ENCODE measurements around the gene ZNF638.

- TF ChIP-seq POLR2AphosphoS5 (IDR thresholded peaks at IDR 0.05; ENCODE audit: low read depth, low read length) = no peak
- TF ChIP-seq, protein P1, sequence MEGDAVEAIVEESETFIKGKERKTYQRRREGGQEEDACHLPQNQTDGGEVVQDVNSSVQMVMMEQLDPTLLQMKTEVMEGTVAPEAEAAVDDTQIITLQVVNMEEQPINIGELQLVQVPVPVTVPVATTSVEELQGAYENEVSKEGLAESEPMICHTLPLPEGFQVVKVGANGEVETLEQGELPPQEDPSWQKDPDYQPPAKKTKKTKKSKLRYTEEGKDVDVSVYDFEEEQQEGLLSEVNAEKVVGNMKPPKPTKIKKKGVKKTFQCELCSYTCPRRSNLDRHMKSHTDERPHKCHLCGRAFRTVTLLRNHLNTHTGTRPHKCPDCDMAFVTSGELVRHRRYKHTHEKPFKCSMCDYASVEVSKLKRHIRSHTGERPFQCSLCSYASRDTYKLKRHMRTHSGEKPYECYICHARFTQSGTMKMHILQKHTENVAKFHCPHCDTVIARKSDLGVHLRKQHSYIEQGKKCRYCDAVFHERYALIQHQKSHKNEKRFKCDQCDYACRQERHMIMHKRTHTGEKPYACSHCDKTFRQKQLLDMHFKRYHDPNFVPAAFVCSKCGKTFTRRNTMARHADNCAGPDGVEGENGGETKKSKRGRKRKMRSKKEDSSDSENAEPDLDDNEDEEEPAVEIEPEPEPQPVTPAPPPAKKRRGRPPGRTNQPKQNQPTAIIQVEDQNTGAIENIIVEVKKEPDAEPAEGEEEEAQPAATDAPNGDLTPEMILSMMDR (IDR thresholded peaks at IDR 0.05) = no peak
- no peak for TF ChIP-seq TAF1 (IDR thresholded peaks at IDR 0.05; ENCODE audit: borderline replicate concordance, low read depth, low read length)
- no peak for TF ChIP-seq GABPA (IDR thresholded peaks at IDR 0.05; ENCODE audit: low read depth)
- no peak for TF ChIP-seq RAD21 (IDR thresholded peaks at IDR 0.05; ENCODE audit: low read length)
- no peak for TF ChIP-seq TCF12 (IDR thresholded peaks at IDR 0.05)
- no peak for TF ChIP-seq SIN3A (IDR thresholded peaks at IDR 0.05; ENCODE audit: borderline replicate concordance, low read depth, low read length)
- TF ChIP-seq PBX3 (IDR thresholded peaks at IDR 0.05) = no peak
- no peak for TF ChIP-seq RXRA (IDR thresholded peaks at IDR 0.05; ENCODE audit: borderline replicate concordance, low read depth)
Measured at GRCh38 chr2:71465356-71465755, 133.8 kb downstream of the ZNF638 start.
